Effector memory CD4-positive, alpha-beta T cell (primary cell): ENCODE measurements around the gene BAZ1B.
"Not testable (repeated sequence)": the region's sequence is repeated elsewhere in the genome, so short reads cannot be mapped to it uniquely, and the experiment has no call there.

Experiments
- DNase-seq, 3 donors: peaks; one replicate each; pipeline ENCODE4 v3.0.0-alpha.2; 2020
- H3K27ac ChIP-seq: 2 replicates; pipeline ENCODE4 v1.7.0; 2013; ENCODE audit warnings: mild to moderate bottlenecking, low read length, moderate library complexity; ENCODE audit not compliant: insufficient read depth, poor library complexity, severe bottlenecking
- H3K27me3 ChIP-seq: replicated peaks from 2 replicates; pipeline ENCODE4 v1.7.0; 2013; ENCODE audit warnings: mild to moderate bottlenecking, low read length; ENCODE audit not compliant: insufficient read depth, control insufficient read depth, poor library complexity, severe bottlenecking
- H3K36me3 ChIP-seq: 2 replicates; pipeline ENCODE4 v1.7.0; 2013; ENCODE audit warnings: mild to moderate bottlenecking, low read length, moderate library complexity; ENCODE audit not compliant: control insufficient read depth, insufficient read depth
- H3K4me1 ChIP-seq: 2 replicates; pipeline ENCODE4 v1.7.0; 2013; ENCODE audit warnings: low read length, mild to moderate bottlenecking; ENCODE audit not compliant: control insufficient read depth, insufficient read depth, poor library complexity, severe bottlenecking
- H3K4me3 ChIP-seq: 2 replicates; pipeline ENCODE4 v1.7.0; 2013; ENCODE audit warnings: low read length, low read depth, mild to moderate bottlenecking; ENCODE audit not compliant: insufficient read depth, poor library complexity, severe bottlenecking
- H3K9me3 ChIP-seq: 2 replicates; pipeline ENCODE4 v1.7.0; 2013; ENCODE audit warnings: mild to moderate bottlenecking, low read length, moderate library complexity; ENCODE audit not compliant: control insufficient read depth

BAZ1B gene

GRCh38 chr7:73437621-73438416 lies 84.3 kb downstream of the BAZ1B start:
- Histone ChIP-seq H3K36me3 (peaks cover 31% of the 10 kb centered on the region), H3K27ac (no peak overlapping the region), H3K4me1 (peaks cover 3% of the 10 kb centered on the region), H3K4me3 (no peak overlapping the region), H3K27me3 (no peaks in the 10 kb centered on the region), H3K9me3 (no peaks in the 10 kb centered on the region)
- DNase-seq: no peak

DNA sequence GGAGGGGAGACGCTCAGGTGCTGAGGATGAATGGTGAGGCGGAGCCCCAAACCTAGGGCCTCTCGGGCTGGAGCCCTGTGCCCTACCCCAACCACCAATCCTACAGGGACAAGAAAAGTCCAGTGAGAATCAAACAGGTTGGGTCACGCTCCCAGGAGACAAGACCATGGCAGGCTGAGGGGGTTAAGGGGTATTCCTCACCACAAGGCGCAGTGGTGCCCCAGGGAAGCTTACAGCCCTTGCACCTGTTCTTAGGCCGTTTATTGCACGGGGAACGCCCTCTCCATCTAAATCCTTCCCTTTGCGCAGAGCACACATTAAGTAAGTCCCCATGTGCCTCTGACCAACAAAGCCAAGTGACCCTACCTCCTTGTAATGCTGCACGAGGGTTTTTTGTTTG lies 85.0 kb downstream of the BAZ1B start:
- Histone ChIP-seq H3K27me3 (no peaks in the 10 kb centered on the region), H3K4me1 (peaks cover 3% of the 10 kb centered on the region), H3K9me3 (no peaks in the 10 kb centered on the region), H3K27ac (no peak overlapping the region), H3K4me3 (no peak overlapping the region), H3K36me3 (peaks cover 23% of the 10 kb centered on the region)
- no peak for DNase-seq

GRCh38 chr7:73436031-73436929 lies 85.8 kb downstream of the BAZ1B start:
- H3K36me3 ChIP-seq: peaks cover 15% of the 10 kb centered on the region
- peaks cover 3% of the 10 kb centered on the region for H3K4me1 ChIP-seq
- H3K27me3 ChIP-seq: no peaks in the 10 kb centered on the region
- H3K4me3 ChIP-seq: no peak overlapping the region
- no peaks in the 10 kb centered on the region for H3K9me3 ChIP-seq
- H3K27ac ChIP-seq: no peak overlapping the region
- DNase-seq: no peak

GRCh38 chr7:73435471-73436009 lies 86.6 kb downstream of the BAZ1B start:
- no peak for DNase-seq
- H3K4me3 ChIP-seq: no peak overlapping the region
- H3K27me3 ChIP-seq: no peaks in the 10 kb centered on the region
- H3K4me1 ChIP-seq: peaks cover 3% of the 10 kb centered on the region
- H3K36me3 ChIP-seq: peaks cover 9% of the 10 kb centered on the region
- no peak overlapping the region for H3K27ac ChIP-seq
- no peaks in the 10 kb centered on the region for H3K9me3 ChIP-seq

GRCh38 chr7:73434701-73435069 lies 87.4 kb downstream of the BAZ1B start:
- DNase-seq: no peak
- H3K27ac ChIP-seq: no peak overlapping the region
- H3K4me3 ChIP-seq: no peak overlapping the region

DNA sequence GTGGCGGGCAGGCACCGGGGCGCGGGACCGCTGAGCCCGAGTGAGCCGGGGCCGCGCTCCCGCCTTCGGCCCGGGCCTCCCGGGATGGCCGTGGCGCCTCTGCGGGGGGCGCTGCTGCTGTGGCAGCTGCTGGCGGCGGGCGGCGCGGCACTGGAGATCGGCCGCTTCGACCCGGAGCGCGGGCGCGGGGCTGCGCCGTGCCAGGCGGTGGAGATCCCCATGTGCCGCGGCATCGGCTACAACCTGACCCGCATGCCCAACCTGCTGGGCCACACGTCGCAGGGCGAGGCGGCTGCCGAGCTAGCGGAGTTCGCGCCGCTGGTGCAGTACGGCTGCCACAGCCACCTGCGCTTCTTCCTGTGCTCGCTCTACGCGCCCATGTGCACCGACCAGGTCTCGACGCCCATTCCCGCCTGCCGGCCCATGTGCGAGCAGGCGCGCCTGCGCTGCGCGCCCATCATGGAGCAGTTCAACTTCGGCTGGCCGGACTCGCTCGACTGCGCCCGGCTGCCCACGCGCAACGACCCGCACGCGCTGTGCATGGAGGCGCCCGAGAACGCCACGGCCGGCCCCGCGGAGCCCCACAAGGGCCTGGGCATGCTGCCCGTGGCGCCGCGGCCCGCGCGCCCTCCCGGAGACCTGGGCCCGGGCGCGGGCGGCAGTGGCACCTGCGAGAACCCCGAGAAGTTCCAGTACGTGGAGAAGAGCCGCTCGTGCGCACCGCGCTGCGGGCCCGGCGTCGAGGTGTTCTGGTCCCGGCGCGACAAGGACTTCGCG lies 88.0 kb downstream of the BAZ1B start:
- Histone ChIP-seq H3K27ac (no peak overlapping the region), H3K36me3 (peaks cover under 1% of the 10 kb centered on the region), H3K9me3 (no peaks in the 10 kb centered on the region), H3K4me1 (peaks cover 3% of the 10 kb centered on the region), H3K27me3 (no peaks in the 10 kb centered on the region), H3K4me3 (peak overlapping the region; percentile 29)
- DNase-seq: no peak

More at GRCh38 chr7:73434701-73435069, 87.4 kb downstream of the BAZ1B start:
- Histone ChIP-seq H3K36me3 (peaks cover 6% of the 10 kb centered on the region), H3K4me1 (peaks cover 3% of the 10 kb centered on the region), H3K9me3 (no peaks in the 10 kb centered on the region), H3K27me3 (no peaks in the 10 kb centered on the region)

- Histone ChIP-seq H3K27me3 (no peaks in the 10 kb centered on the region), H3K4me1 (peaks cover 3% of the 10 kb centered on the region), H3K9me3 (no peaks in the 10 kb centered on the region), H3K36me3 (no peaks in the 10 kb centered on the region), H3K4me3 (no peak overlapping the region), H3K27ac (no peak overlapping the region)
- no peak for DNase-seq
Measured at GRCh38 chr7:73432676-73433075, 89.4 kb downstream of the BAZ1B start.

- DNase-seq: no peak
- H3K27me3 ChIP-seq: no peaks in the 10 kb centered on the region
- no peak overlapping the region for H3K4me3 ChIP-seq
- H3K4me1 ChIP-seq: peaks cover 3% of the 10 kb centered on the region
- H3K9me3 ChIP-seq: no peaks in the 10 kb centered on the region
- no peaks in the 10 kb centered on the region for H3K36me3 ChIP-seq
- no peak overlapping the region for H3K27ac ChIP-seq
Measured at GRCh38 chr7:73431041-73431835, 90.9 kb downstream of the BAZ1B start.

DNA sequence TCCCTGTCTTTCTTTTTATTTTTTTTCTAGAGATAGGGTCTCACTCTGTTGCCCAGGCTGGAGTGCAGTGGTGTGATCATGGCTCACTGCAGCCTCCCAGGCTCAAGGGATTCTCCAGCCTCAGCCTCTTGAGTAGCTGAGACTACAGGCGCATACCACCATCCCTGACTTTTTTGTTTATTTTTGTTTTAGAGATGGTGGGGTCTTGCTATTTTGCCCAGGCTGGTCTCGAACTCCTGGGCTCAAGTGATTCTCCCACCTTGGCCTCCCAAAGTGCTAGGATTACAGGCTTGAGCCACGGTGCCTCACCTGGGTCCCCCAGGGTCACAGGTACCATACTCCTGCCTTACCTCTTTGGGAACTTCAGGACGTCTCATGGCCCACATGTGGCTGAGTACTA lies 91.6 kb downstream of the BAZ1B start:
- not testable (repeated sequence) for DNase-seq, H3K4me3 ChIP-seq, H3K27me3 ChIP-seq, H3K27ac ChIP-seq, H3K9me3 ChIP-seq, H3K4me1 ChIP-seq, H3K36me3 ChIP-seq
